Activated CD4-positive, alpha-beta memory T cell treated with anti-CD3 and anti-CD28 coated beads, Interleukin-2, amount 10 ng/mL, durations not matched to agents 7 days and 5 days (primary cell): ENCODE results near the gene PCDH1. TPM values are rescaled to one million over a fixed set of nuclear protein-coding genes. Genes with fewer than 3 reads are reported as not detected.

Experiments used
- CTCF ChIA-PET: fragments of 350-600 bp; sonication (Branson Sonifier 250); formaldehyde crosslinking; loops from one replicate; lab custom pipeline; 2021; ENCODE audit warnings: antibody characterized with exemption, inconsistent platforms; lab: Charles Lee
- POLR2A ChIA-PET: fragments of 350-600 bp; sonication (Branson Sonifier 250); formaldehyde crosslinking; loops from one replicate; lab custom pipeline; 2021; ENCODE audit warnings: antibody characterized with exemption; lab: Charles Lee
- DNase-seq: peaks from one replicate; pipeline ENCODE4 v3.0.0-alpha.2; 2020
- H3K27ac Mint-ChIP-seq: one replicate; pipeline ENCODE4 v1.8.0; 2021; ENCODE audit warnings: mild to moderate bottlenecking, mixed read lengths
- H3K27me3 Mint-ChIP-seq: one replicate; pipeline ENCODE4 v1.8.0; 2021; ENCODE audit warnings: mixed read lengths
- H3K36me3 Mint-ChIP-seq: one replicate; pipeline ENCODE4 v1.8.0; 2021; ENCODE audit warnings: low read depth, mixed read lengths
- H3K4me1 Mint-ChIP-seq: one replicate; pipeline ENCODE4 v1.8.0; 2021; ENCODE audit warnings: mixed read lengths
- H3K4me3 Mint-ChIP-seq: one replicate; pipeline ENCODE4 v1.8.0; 2021; ENCODE audit warnings: mild to moderate bottlenecking, mixed read lengths
- H3K9me3 Mint-ChIP-seq: one replicate; pipeline ENCODE4 v1.8.0; 2021; ENCODE audit warnings: mixed read lengths
- total RNA-seq, 2 experiments: library from RNA; stranded (reverse); gene quantifications; one replicate each; pipeline ENCODE4 v1.2.3, GENCODE V29; 2021

PCDH1 gene
- total RNA-seq, 2 experiments from 2014 or later: not detected

GRCh38 chr5:141869514-141869913, 8.7 kb downstream of the PCDH1 start:
- DNase-seq: no peak
- no peak overlapping the region for H3K4me3 Mint-ChIP-seq
- no peaks in the 10 kb centered on the region for H3K36me3 Mint-ChIP-seq
- no peaks in the 10 kb centered on the region for H3K9me3 Mint-ChIP-seq
- no peak overlapping the region for H3K27ac Mint-ChIP-seq
- H3K4me1 Mint-ChIP-seq: no peaks in the 10 kb centered on the region
- H3K27me3 Mint-ChIP-seq: peaks cover 47% of the 10 kb centered on the region
- POLR2A ChIA-PET: no interaction called here
- CTCF ChIA-PET: interaction anchor here (1.4 kb wide), 1 partner anchor 10 kb away, joined by 4 read pairs; no protein-coding TSS in a partner anchor

GRCh38 chr5:141869040-141869439, 9.2 kb downstream of the PCDH1 start:
- no peak for DNase-seq
- H3K27ac Mint-ChIP-seq: no peak overlapping the region
- ChIA-PET CTCF (interaction anchor here (1.4 kb wide), 1 partner anchor 10 kb away, joined by 4 read pairs; no protein-coding TSS in a partner anchor), POLR2A (no interaction called here)
- H3K27me3 Mint-ChIP-seq: peaks cover 42% of the 10 kb centered on the region
- no peak overlapping the region for H3K4me3 Mint-ChIP-seq
- no peaks in the 10 kb centered on the region for H3K4me1 Mint-ChIP-seq
- H3K36me3 Mint-ChIP-seq: no peaks in the 10 kb centered on the region
- H3K9me3 Mint-ChIP-seq: no peaks in the 10 kb centered on the region

- Mint-ChIP-seq H3K36me3 (no peaks in the 10 kb centered on the region), H3K27me3 (peaks cover 37% of the 10 kb centered on the region)
- POLR2A ChIA-PET: no interaction called here
Measured at GRCh38 chr5:141868541-141868940, 9.7 kb downstream of the PCDH1 start.

GRCh38 chr5:141867651-141868050, 10.6 kb downstream of the PCDH1 start:
- Mint-ChIP-seq H3K27ac (no peak overlapping the region), H3K27me3 (peaks cover 34% of the 10 kb centered on the region), H3K36me3 (no peaks in the 10 kb centered on the region), H3K4me3 (no peak overlapping the region), H3K4me1 (no peaks in the 10 kb centered on the region), H3K9me3 (no peaks in the 10 kb centered on the region)
- no peak for DNase-seq
- CTCF ChIA-PET: interaction anchor here (0.6 to 1.1 kb wide), 3 partner anchors 12 to 176 kb away, joined by 3 to 6 read pairs (median 3); no protein-coding TSS in a partner anchor
- POLR2A ChIA-PET: interaction anchor here (1.3 kb wide), 1 partner anchor 18 kb away, joined by 3 read pairs; no protein-coding TSS in a partner anchor

More at GRCh38 chr5:141868541-141868940, 9.7 kb downstream of the PCDH1 start:
- no peak for DNase-seq
- Mint-ChIP-seq H3K4me1 (no peaks in the 10 kb centered on the region), H3K27ac (no peak overlapping the region), H3K9me3 (no peaks in the 10 kb centered on the region), H3K4me3 (no peak overlapping the region)
- CTCF ChIA-PET: interaction anchor here (1.4 kb wide), 1 partner anchor 11 kb away, joined by 4 read pairs; no protein-coding TSS in a partner anchor

- Mint-ChIP-seq H3K27ac (no peak overlapping the region), H3K36me3 (no peaks in the 10 kb centered on the region), H3K4me3 (no peak overlapping the region), H3K27me3 (peaks cover 32% of the 10 kb centered on the region), H3K9me3 (no peaks in the 10 kb centered on the region), H3K4me1 (no peaks in the 10 kb centered on the region)
- ChIA-PET POLR2A (interaction anchor here (1.3 kb wide), 1 partner anchor 18 kb away, joined by 3 read pairs; no protein-coding TSS in a partner anchor), CTCF (interaction anchor here (1.0 to 1.1 kb wide), 2 partner anchors 12 to 175 kb away, joined by 3 read pairs; no protein-coding TSS in a partner anchor)
- DNase-seq: no peak
Measured at GRCh38 chr5:141867139-141867538, 11.1 kb downstream of the PCDH1 start.

- Mint-ChIP-seq H3K27ac (no peak overlapping the region), H3K9me3 (no peaks in the 10 kb centered on the region), H3K4me1 (no peaks in the 10 kb centered on the region), H3K36me3 (no peaks in the 10 kb centered on the region), H3K4me3 (no peak overlapping the region), H3K27me3 (peaks cover 31% of the 10 kb centered on the region)
- DNase-seq: no peak
- POLR2A ChIA-PET: no interaction called here
- CTCF ChIA-PET: no interaction called here
Measured at GRCh38 chr5:141866096-141866495, 12.1 kb downstream of the PCDH1 start.

GRCh38 chr5:141865406-141865805, 12.8 kb downstream of the PCDH1 start:
- ChIA-PET CTCF (no interaction called here), POLR2A (no interaction called here)
- H3K4me3 Mint-ChIP-seq: no peak overlapping the region
- peaks cover 27% of the 10 kb centered on the region for H3K27me3 Mint-ChIP-seq
- no peaks in the 10 kb centered on the region for H3K36me3 Mint-ChIP-seq
- H3K27ac Mint-ChIP-seq: no peak overlapping the region
- no peak for DNase-seq
- no peaks in the 10 kb centered on the region for H3K9me3 Mint-ChIP-seq
- H3K4me1 Mint-ChIP-seq: no peaks in the 10 kb centered on the region

- POLR2A ChIA-PET: no interaction called here
- no peak for DNase-seq
- H3K4me3 Mint-ChIP-seq: no peak overlapping the region
- CTCF ChIA-PET: interaction anchor here (1.0 to 1.1 kb wide), 3 partner anchors 14 to 168 kb away, joined by 3 to 6 read pairs (median 3); partner anchors contain the start of gene PCDH1
- no peaks in the 10 kb centered on the region for H3K36me3 Mint-ChIP-seq
- H3K9me3 Mint-ChIP-seq: no peaks in the 10 kb centered on the region
- peaks cover 25% of the 10 kb centered on the region for H3K27me3 Mint-ChIP-seq
- no peak overlapping the region for H3K27ac Mint-ChIP-seq
- no peaks in the 10 kb centered on the region for H3K4me1 Mint-ChIP-seq
Measured at GRCh38 chr5:141864371-141865370, 13.5 kb downstream of the PCDH1 start.

- no peaks in the 10 kb centered on the region for H3K4me1 Mint-ChIP-seq
- ChIA-PET CTCF (interaction anchor here (1.1 kb wide), 2 partner anchors 97 to 167 kb away, joined by 3 read pairs; no protein-coding TSS in a partner anchor), POLR2A (no interaction called here)
- no peak overlapping the region for H3K4me3 Mint-ChIP-seq
- H3K27ac Mint-ChIP-seq: no peak overlapping the region
- DNase-seq: no peak
- no peaks in the 10 kb centered on the region for H3K9me3 Mint-ChIP-seq
- H3K36me3 Mint-ChIP-seq: no peaks in the 10 kb centered on the region
- H3K27me3 Mint-ChIP-seq: peaks cover 28% of the 10 kb centered on the region
Measured at GRCh38 chr5:141863569-141864178, 14.5 kb downstream of the PCDH1 start.

- Mint-ChIP-seq H3K4me1 (no peaks in the 10 kb centered on the region), H3K36me3 (no peaks in the 10 kb centered on the region), H3K27me3 (peaks cover 30% of the 10 kb centered on the region), H3K4me3 (no peak overlapping the region), H3K27ac (no peak overlapping the region), H3K9me3 (no peaks in the 10 kb centered on the region)
- POLR2A ChIA-PET: no interaction called here
- CTCF ChIA-PET: no interaction called here
- no peak for DNase-seq
Measured at GRCh38 chr5:141862936-141863543, 15.2 kb downstream of the PCDH1 start.

- CTCF ChIA-PET: no interaction called here
- H3K27me3 Mint-ChIP-seq: peaks cover 29% of the 10 kb centered on the region
- no peaks in the 10 kb centered on the region for H3K36me3 Mint-ChIP-seq
- no peaks in the 10 kb centered on the region for H3K4me1 Mint-ChIP-seq
- H3K4me3 Mint-ChIP-seq: no peak overlapping the region
- DNase-seq: no peak
- H3K9me3 Mint-ChIP-seq: no peaks in the 10 kb centered on the region
- POLR2A ChIA-PET: no interaction called here
- no peak overlapping the region for H3K27ac Mint-ChIP-seq
Measured at GRCh38 chr5:141861194-141861593, 17.0 kb downstream of the PCDH1 start.

GRCh38 chr5:141858079-141858765, 20.0 kb downstream of the PCDH1 start:
- H3K36me3 Mint-ChIP-seq: no peaks in the 10 kb centered on the region
- H3K4me3 Mint-ChIP-seq: no peak overlapping the region
- DNase-seq: no peak
- no peaks in the 10 kb centered on the region for H3K4me1 Mint-ChIP-seq
- H3K27me3 Mint-ChIP-seq: peaks cover 28% of the 10 kb centered on the region
- no peak overlapping the region for H3K27ac Mint-ChIP-seq
- H3K9me3 Mint-ChIP-seq: no peaks in the 10 kb centered on the region
- POLR2A ChIA-PET: no interaction called here
- CTCF ChIA-PET: no interaction called here
